Stimulated activated naive CD8-positive, alpha-beta T cell treated with anti-CD3 and anti-CD28 coated beads, Interleukin-15, Interleukin-2, amounts not matched to agents 100 U/mL and 50 U/mL, for 24 hours (primary cell): ENCODE results near the gene ERMARD.

Experiments used
- ATAC-seq: fragments of 150-1000 bp; cut with Tn5 transposase; one replicate; pipeline ENCODE4 v1.10.0; 2021
- DNase-seq: peaks from one replicate; pipeline ENCODE4 v3.0.0; 2021

ERMARD gene

GRCh38 chr6:169825558-169826225 is 74.3 kb downstream of the ERMARD start:
- DNase-seq (no peak), ATAC-seq (no peak)

- ATAC-seq (no peak), DNase-seq (no peak)
Observed at GRCh38 chr6:169826697-169827096, 75.3 kb downstream of the ERMARD start.

GRCh38 chr6:169827290-169827717 is 75.9 kb downstream of the ERMARD start:
- no peak for ATAC-seq

DNA sequence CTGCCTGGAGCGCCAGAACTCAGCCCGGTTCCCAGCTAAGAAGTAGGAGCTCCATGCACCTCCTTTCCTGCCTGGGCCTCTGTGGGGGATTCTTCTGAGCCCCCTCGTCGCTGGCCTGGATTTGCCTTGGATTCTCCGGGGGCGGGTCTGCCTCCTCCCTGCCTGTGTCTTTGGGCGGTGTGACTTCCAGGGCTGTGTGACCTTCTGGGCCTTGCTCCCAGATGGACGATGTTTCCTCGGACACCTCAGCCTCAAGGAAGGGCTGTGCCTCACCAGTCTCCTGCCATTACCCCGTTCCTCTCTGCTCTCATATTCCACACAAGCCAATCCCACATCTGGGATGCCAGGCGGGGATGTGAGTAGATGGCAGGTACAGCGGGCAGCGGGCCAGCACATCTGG is 76.8 kb downstream of the ERMARD start:
- DNase-seq (no peak), ATAC-seq (no peak)

More at GRCh38 chr6:169827290-169827717, 75.9 kb downstream of the ERMARD start:
- DNase-seq: no peak

GRCh38 chr6:169829786-169830185 is 78.4 kb downstream of the ERMARD start:
- no peak for DNase-seq
- no peak for ATAC-seq

DNA sequence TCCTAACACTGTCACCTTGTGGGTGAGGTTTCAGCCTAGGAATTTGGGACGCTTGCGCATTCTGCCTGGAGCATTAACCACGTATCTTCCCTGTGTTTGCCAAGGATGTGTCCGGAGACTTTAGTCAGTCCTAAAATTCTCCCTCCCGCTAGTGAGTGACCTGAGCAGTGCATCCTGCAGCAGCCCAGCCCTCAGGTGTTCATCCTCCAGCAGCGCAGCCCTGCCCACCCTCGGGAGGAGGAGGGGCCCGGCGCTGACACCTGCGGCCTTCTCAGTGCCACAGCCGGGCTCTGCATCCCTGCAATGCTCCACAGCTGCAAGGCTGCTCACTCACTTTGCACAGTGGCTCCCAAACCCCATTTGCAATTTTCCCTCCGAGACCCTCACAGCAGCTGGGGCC is 79.5 kb downstream of the ERMARD start:
- no peak for ATAC-seq
- DNase-seq: no peak
